HG03432 (cell line): ENCODE data around the gene CTSD.
"Not testable (repeated sequence)": the region's sequence is repeated elsewhere in the genome, so short reads cannot be mapped to it uniquely, and the experiment has no call there.

Source experiments
- ATAC-seq: cut with Tn5 transposase; IDR thresholded peaks from one replicate; pipeline ENCODE4 v1.9.1; 2021; ENCODE audit warnings: mild to moderate bottlenecking, moderate library complexity; ENCODE audit not compliant: unreplicated experiment

Gene CTSD

DNA sequence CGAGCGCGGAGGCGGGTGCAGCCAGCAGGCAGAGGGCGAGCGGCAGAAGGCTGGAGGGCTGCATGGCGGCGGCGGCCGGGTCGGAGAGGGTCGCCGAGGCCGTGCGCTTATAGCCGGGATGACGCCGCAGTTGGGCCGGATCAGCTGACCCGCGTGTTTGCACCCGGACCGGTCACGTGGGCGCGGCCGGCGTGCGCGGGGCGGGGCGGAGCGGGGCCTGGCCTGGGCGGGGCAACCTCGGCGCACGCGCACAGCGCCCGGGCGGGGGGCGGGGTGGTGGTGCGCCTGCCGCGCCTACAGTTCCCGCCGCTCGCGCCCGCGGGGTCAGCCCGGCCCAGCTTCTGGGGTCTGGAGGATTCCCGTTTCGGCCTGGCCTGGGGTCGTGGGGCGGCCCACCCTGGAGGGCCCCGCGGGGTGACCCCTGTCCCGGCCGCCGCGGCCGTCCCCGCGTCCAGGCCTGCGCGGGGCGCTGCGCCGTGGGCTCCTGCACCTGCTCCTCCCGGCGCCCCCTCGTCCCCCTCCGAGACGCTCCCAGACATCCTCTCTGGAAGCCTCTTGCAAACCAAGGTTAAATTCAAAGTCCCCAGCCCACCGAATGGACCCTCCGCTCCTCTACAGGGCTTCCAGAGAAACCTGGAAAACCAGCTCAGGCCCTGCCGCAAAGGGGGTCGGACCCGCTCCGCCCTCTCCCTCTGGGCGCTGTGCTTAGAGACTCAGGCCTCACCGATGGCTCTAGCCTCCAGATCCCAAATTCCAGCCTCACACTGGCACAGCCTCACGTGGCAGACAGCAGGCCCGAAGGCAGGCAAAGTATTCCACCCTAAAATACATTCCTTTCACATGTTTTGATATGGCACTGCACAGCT, at the start of gene CTSD:
Gene CTSD, minus strand, starts transcription at position 132 of the 866 bp plus-strand sequence. Its CDS starts 68 bp downstream, at position 64.
- peak; percentile 82 for ATAC-seq

DNA sequence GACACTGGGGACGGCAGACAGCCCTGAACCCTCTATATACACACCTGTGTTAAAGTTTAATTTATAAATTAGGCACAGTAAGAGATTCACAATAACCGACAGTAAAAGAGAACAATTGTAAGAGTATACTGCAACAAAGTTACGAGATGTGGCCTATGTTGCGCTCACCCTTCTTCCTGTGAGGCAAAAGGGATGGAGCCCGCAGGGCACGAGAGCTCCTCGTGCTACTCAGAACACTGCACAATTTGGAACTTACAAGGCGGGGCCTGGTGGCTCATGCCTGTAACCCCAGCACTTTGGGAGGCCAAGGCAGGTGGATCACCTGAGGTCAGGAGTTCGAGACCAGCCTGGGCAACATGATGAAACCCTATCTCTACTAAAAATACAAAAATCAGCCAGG, 49.6 kb upstream of the CTSD start:
- not testable (repeated sequence) for ATAC-seq

DNA sequence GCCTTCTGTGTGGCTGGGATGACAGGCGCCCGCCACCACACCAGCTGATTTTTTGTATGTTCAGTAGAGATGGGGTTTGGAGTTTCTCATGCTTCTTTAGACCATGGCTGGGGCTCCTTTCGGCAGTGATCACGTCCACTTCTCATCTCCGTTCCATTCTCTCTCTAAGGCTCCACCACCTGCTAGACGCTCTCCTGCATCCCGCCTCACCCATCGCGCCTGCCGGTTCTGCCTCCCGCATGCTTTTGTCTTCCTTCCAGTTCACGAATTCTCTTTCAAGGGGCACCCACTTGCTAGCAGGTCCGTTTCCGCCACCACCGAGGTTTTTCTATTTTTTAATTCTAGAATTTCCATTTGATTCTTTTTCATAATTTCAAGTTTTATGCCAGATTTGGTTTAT, 49.1 kb upstream of the CTSD start:
- no peak for ATAC-seq

DNA sequence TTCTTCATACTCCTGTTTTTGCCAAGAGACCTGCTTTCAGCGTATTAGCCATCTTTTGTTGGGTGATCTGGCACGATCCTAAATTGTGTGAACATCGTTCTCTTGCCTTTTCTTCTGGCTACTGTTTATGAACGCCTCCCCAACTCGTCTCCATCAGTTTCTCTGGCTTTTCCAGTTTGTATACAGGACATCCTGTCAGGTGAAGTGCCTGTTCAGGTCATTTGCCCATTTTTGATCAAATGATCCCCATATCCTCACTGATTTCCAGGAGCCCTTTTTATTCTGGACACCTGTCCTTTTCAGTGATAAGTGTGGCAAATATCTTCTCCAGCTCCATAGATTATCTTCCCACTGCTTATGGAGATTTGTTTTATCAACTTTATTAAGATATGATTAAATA, 48.5 kb upstream of the CTSD start:
- no peak for ATAC-seq

DNA sequence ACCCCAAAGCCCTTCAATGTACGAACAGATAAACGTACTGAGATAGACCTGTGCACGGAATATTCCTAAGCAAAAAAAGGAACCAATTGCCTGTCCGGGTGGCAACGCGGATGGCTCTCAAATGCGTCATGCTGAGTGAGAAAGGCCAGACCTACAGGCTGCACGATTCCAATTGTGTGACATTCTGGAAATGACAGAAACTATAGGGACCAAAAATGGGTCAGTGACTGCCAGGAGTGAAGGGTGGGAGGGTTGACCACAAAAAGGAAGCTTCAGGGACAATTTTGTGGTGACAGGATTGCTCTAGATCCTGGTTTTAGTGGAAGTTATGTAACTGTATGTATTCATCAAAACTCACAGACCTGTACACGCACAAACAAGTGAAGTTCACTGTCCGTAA, 47.0 kb upstream of the CTSD start:
- ATAC-seq: no peak

DNA sequence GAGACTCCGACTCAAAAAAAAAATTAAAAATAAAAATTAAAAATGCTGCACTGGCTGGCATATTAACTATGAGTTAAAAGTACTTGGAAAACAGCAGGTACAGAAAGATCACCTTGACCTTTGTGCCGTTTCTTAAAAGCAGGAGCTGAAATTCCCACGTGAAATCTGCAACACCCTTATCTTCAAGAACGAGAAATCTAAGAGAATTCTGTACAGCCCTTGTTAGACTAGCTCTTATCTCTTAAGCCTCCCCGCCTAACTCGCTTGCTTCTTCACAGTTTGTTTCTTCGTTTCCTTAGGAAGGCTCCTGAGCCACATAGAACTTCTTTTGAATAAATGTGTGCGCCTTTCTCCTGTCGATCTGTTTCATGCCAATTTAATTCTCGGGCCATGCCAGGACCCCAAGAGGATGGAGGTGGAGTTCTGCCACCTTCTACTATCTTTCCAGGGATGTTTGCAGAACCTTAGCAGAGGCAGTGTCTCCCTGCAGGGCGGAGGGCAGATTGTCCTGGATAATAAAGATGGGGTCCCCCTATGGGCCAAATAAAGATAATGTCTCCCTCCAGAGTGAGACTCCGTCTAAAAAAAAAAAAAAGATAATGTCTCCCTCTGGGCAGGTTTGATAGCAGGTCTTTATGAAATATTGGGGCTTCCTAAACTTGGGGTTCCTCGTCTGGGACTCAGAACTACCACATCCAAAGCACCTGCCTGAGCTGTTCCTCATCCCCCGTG, 43.7 kb upstream of the CTSD start:
- ATAC-seq: no peak

DNA sequence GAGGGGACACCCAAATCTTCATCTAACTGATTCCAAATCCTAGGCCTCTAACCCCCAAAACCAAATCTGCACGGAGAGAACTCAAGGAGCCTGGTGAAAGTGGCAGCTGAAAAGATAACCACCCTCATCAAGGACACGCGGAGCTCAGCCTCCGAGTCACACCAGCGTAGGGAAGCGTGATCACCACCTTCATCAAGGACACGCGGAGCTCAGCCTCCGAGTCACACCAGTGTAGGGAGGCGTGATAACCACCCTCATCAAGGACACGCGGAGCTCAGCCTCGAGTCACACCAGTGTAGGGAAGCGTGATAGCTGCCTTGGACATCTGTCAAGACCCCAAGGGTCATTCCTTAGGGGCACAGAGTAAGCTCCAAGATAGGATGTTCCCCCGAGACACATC, 41.8 kb upstream of the CTSD start:
- no peak for ATAC-seq

DNA sequence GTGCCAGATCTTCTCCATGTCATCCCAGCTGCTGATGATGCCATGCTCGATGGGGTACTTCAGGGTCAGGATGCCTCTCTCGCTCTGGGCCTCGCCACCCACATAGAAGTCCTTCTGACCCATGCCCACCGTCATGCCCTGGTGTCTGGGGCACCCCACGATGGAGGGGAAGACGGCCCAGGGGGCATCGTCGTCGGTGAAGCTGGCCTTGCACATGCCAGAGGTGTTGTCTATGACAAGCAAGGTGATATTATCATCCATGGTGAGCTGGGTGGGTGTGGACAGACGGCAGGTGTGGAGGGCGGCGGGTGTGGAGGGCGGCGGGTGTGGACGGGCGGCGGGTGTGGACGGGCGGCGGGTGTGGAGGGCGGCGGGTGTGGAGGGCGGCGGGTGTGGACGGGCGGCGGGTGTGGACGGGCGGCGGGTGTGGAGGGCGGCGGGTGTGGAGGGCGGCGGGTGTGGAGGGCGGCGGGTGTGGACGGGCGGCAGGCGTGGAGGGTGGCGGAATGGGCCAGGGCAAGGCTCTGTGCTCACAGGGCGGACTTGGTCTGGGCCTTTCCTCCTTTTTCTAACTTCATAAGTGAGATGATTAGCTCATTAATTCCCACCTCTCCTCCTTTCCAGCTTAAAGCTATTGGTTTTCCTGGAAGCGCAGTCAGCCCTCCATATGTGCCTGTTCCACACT, 40.2 kb upstream of the CTSD start:
- ATAC-seq: not testable (repeated sequence)

DNA sequence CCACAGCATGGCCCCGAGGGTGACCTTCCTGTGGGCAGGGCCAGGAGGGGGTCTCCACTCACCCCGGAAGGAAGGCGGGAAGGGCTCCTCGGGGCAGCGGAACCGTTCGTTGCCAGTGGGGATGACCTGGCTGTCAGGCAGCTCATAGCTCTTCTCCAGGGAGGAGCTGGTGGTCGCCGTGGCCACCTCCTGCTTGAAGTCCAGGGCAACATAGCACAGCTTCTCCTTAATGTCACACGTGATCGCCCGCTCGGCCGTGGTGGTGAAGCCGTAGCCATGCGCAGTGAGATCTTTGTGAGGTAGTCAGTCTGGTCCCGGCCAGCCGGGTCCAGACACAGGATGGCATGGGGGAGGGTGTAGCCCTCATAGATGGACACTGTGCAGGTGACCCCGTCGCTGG, 39.5 kb upstream of the CTSD start:
- no peak for ATAC-seq

DNA sequence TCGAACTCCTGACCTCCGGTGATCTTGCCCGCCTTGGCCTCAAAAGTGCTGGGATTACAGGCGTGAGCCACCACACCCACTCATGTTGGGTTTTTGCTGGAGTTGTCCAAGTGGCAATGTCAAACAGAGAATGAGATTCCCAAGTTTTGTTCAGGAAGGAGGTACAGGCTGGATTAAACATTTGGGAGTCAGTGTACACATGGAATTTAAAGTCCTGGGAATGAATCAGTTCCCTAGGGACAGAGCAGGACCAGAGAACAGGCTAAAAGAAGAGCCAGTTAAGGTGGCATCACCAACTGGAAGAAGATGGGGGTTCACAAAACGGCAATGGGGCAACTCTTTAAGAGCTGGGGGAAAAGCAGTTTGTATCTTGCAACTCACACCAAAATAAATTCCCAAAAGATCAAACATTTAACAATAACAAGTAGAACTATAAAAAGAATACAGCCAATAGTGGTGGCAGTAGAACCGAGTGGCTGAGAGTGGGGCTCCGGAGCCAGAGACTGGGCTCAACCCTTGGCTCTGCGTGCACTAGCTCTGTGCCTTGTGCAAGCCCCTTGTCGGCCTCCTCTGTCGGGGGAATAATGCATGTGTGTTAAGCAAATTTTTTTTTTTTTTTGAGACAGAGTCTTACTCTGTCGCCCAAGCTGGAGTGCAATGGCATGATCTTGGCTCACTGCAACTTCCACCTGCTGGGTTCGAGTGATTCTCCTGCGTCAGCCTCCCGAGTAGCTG, 33.8 kb upstream of the CTSD start:
- no peak for ATAC-seq

DNA sequence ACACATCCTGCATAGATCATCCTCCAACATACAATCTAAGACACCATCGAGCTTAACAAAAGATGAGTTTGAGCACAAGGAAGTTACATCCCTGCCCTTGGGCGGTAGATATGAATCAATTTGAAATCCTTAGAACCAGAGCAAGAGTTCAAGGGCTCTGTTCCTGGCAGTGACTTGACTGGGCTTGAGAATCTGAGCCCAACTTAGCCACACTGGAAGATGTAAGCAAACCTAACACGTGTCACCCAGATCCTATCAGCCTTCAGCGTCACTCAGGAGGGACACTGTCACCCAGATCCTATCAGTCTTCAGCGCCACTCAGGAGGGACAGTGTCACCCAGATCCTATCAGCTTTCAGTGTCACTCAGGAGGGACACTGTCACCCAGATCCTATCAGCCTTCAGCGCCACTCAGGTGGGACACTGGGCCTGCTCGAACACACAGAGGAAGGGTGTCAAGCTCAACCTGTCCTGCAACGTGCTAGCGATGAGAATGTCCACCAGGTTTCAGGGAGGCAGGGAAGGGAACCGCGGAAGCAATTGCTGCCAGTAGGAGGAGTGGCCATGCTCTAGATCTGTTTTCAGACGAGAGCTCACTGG, 32.8 kb upstream of the CTSD start:
- ATAC-seq: no peak

DNA sequence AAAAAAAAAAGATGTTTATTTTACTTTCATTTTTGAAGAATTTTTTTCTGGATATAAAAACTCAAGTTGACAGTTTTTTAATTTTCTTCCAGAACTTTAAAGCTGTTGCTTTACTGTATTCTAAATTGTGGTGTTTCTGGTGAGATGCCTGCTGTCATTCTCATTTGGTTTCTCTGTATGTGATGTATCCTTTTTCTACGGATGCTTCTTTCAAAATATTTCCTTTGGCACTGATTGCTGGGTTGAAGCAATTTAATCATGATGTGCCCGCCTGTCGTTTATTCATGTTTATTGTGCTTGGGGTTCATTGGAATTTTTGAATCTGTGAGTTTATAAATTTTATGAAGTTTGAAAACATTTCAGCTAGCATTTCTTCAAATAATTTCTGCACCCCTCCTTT, 29.4 kb upstream of the CTSD start:
- ATAC-seq: no peak

DNA sequence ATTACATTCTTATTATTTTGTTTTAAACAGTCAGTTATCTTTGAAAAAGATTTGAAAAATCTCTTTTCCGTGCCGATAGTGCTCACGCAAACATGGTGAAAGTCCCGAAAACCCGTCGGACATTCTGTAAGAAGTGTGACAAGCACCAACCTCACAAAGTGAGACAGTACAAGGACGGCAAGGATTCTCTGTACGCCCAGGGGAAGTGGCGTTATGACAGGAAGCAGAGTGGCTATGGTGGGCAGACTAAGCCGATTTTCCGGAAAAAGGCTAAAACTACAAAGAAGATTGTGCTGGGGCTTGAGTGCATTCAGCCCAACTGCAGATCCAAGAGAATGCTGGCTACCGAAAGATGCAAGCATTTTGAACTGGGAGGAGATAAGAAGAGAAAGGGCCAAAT, 28.7 kb upstream of the CTSD start:
- ATAC-seq: no peak

DNA sequence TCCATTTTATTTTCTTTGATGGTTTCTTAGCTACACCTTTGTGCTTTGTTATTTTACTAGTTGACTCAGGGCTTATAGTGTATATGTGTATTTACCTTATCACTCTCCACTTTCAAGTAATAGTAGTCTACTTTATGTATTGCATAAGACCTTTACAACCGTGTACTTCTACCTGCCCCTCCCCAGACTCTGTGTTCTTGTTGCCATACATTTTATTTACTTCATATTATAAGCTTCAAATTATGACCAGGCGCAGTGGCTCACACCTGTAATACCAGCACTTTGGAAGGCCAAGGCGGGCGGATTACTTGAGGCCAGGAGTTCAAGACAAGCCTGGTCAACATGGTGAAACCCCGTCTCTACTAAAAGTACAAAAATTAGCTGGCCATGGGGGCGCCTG, 28.2 kb upstream of the CTSD start:
- no peak for ATAC-seq

DNA sequence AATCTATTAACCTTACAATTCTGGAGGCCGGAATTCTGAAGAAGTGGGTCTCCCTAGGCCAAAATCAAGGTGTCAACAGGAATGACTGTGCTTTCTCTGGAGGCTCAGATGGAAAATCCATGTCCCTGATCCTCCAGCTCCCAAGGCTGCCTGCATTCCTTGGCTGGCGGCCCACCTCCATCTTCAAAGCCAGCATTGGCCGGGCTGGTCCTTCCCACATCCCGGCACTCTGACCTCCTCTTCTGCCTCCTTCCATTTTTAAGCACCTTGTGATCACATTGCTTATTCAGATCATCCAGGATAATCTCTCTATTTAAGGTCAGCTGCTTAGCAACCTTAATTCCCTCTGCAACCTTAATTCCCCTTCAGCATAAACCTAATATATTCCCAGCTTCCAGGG, 22.7 kb upstream of the CTSD start:
- ATAC-seq: no peak

DNA sequence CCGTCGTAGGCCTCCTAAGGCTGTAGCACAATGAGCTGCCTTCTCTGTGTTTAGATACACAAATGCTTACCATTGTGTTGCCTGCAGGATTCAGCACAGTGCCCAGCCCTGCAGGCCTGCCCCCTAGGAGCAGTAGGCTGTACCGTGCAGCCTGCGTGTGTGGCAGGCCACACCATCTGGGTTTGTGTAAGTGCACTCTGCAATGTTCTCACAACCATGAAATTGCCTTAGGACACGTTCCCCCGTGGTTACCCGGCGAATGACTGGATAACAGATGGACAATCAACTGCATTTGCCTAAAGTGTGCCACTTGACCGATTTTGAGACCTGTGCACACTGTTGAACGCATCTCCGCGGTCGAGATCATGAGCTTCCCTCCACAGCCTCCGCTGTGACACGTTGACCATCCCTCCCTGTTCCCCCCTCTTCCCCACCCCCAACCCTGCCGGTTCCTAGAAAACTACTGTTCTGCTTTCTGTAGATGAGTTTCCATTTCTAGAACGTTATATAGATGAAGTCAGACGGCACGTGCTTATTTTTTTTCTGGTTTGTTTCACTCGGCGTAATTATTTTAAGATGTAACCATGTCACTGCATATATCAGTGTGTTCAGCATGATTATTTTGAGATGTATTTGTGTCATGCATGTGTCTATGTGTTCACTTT, 22.2 kb upstream of the CTSD start:
- no peak for ATAC-seq

DNA sequence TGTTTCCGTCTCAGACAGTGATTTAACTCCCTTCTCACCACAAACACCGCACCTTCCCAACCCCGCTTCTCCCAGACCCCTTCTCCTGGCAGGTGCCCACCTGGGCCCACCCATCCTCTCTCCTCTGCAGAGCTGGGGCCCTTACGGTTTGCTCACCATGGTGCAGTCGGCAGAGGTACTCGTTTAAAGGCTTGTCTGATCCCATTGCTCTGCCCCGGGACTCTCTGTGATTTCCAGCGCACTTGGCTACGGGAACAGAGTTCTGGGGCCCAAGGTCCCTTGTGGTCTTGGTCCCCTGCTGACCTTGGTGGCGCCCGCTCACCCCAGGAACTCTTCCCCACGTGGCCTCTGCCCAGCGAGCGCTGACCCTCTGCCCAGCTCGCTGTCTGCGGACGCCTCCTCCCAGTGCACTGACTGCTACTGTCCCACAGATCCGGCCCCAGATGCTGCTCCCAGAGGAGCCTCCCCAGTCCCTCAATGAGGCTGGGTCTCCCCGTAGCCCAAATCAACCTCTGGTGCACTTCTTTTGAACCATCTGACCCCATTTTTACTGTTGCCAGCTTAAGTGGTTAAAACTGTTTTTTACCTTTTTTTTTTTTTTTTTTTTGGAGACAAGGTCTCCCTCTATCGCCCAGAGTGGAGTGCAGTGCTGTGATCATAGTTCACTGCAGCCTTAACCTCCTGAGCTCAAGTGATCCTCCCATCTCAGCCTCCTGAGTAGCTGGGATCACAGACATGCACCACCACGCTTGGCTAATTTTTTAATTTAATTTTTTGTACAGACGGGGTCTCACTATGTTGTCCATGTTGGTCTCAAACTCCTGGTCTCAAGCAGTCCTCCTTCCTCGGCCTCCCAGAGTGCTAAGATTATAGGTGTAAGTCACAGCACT, 21.3 kb upstream of the CTSD start:
- no peak for ATAC-seq

DNA sequence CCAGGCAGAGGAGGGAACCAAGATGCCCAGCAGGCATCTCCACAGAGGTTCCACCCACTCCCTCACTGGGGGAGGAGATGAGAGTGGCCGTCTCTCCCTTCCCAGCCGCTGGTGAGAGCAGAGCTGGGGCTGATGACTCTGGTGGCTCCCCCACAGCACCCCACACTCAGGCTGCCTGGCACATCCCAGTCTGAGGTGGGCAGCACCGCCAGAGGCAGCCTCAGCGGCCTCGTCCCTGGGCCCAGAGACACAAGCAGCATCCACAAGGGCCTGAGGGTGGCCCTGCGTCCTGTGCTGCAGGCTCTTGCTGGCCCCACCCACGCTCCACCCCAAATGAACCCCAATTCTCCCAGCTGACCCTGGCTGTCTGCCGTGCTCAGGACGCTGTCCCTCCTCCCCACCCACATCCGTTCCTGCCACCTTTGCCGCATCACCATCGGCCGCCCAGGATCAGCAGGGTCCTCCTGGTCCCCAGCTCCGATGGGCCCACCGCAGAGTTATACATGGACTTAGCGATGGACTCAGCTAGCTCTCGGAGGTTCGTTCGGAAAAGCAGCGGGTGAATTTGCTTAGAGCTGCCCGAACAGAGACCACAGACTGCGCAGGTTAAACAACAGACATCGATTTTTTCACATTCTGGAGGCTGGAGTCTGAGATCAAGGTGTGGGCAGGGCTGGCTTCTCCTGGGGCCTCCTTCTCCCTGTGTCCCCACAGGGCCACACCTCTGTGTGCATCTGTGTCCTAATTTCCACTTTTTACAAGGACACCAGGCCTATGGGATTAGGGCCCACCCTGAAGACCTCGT, 20.2 kb upstream of the CTSD start:
- no peak for ATAC-seq
